Amygdala (tissue), 56 donors: ENCODE measurements around the gene NFIB.

Source experiments
- DNase-seq, 56 donors: peaks; one replicate each; lab custom pipeline; 2025; lab: John Stamatoyannopoulos, UW

The NFIB gene

DNA sequence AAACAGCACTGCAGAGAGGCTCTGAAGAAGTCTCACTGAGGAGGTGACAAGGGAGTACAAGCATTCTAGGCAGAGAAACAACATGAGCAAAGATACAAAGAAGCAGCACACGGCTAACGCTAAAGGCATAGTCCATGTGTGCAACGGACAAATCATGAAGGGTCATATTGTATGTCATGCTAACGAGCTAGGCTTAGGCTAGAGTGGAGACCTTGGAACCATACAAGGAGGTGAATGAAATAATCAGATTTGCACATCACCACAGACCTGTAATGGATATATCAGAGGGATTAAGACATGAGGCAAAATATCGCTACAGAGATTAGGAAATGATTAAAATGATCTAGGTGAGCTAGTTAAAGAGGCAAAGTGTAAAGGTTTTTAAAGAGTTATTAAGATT lies 145.6 kb downstream of the NFIB start:
- no peak for DNase-seq

DNA sequence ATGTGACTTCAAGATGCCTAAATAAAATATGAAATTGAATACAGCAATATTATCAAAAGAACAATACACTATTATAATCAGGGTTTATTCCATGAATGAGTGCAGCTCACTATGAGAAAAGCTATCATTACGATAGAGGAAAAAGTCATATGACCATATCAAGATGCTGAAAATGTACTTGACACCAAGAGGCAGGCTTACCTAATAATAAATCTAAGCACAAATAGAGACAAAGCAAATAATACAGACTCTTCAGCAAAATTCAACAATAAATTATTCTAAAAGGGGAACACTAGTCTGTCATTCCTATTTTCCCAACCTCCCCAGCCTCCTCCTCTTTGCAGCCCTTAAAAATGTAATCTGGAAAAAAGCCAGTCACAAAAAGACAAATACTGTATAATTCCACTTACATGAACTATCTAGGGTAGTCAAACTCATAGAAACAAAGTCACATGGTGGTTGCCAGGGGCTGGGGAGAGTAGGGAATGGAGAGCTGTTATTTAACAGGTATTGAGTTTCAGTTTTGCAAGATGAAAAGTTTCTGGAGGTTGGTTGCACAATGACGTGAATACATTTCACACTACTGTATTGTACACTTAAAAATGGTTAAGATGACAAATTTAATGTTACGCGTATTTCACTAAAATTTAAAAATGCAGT lies 148.4 kb downstream of the NFIB start:
- DNase-seq: no peak

DNA sequence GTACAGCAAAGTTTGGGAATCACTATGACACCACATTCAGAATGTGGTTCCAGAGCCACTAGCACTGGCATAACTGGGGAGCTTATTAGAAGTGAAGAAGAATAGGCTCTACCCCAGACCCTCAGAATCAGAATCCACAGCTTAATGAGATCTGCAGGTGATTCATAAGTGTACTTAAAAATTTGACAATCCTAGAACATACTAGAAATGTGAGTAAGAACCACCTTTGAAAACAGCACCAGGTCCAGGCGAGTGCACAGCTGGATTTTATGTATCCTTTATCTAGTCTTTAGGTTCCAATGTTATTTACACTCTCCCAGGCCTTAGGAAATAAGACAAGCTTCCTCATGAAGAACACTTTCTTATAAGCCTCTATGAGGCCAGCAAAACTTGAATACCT lies 149.0 kb downstream of the NFIB start:
- DNase-seq: no peak

DNA sequence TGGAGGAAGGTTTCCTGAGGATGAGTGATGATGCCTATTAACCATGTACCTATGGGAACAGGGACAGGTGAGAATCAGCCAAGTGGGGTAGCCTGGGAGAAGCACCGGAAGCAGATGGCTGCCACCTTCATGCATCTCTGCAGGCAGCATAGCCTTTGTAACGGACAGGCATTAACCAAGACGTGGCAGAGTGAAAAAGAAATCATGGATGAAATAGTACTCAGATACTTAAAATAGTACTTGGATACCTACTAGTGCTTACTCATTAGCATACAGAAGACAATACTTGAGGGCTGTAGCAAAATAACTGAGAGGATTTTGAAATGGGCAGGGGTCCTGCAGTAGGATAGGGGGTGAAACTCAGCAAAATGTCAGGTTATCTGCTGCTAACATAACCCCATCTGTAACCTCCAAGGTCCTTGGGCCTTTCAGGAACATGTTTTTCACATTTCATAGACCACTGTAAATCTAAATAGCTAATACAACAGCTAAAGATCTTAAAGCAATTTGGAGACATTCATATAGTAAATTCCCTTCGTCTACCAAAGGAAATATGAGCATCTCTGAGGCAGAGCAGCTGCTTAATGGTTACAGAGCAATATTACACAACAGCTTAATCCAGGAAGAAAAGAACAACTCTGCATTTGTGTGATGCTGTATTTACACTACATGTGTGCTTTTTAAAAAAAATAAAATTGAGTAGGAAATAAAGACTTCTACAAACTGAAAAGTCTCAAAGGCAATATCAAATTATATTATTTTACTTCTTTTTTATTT lies 154.3 kb downstream of the NFIB start:
- DNase-seq: no peak

DNA sequence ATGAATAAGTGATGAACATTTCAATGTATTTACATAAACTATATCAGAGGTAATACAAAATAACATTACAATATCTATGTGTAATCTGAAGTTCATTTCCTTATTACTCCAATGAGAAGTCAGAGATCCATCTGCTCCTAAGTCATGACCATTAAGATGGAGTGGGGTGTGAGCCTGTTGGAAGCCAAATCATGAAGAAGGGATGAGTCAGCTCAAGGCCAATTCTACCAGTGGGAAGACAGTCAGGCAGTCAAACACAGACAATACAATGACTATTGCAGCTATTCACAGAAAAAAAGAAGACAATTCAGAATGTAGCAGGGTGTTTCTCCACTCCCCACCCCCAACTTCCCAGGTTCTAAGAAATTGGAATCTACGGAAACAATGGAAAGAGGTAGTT lies 155.0 kb downstream of the NFIB start:
- no peak for DNase-seq

DNA sequence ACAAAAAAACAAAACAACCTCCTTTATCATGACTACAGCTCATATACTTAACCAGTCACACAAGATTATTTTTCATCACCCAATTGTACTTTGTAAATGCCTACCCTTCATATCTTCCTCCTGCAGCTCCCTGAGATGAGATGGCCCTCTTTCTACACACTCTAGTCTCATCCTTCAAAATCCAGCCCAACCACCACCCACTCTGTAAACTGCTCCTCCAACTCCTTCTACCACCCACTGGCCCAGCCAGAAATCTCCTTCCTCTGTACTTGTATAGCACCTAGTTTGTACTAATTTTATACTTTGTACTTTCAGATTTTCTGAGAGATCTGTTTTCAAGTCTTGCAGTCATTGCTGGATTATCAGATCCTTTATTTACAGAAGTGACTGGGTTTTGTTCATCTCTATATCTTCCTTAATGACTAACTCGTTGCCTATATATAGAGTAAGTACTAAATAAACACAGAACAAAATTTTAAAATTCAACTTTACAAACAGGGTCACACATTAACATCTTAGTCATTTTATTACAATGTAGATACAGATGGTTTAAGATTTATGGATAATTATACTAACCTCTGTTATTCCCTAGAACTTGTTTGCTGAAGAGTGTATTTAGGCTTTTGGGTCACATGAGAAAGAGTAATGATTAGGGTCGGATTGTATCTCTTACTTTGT lies 155.7 kb downstream of the NFIB start:
- DNase-seq: no peak

DNA sequence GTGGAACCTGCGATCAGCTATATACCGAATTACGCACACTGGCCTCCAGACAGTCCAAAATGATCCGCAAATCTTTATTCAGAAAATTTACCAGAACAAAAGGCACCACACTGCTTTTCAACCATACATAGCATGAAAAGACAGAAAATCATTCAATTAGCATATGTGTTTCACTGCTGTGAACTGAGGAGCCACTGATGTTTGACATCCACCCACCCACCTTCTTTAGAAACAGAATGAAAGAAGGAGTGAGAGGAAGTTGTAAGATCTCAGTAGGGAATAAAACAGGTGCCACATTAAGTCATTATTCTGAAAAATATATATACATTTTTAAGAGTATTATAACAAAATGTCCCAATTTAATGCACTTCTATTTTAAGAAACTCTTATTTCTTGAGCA lies 156.8 kb downstream of the NFIB start:
- no peak for DNase-seq

DNA sequence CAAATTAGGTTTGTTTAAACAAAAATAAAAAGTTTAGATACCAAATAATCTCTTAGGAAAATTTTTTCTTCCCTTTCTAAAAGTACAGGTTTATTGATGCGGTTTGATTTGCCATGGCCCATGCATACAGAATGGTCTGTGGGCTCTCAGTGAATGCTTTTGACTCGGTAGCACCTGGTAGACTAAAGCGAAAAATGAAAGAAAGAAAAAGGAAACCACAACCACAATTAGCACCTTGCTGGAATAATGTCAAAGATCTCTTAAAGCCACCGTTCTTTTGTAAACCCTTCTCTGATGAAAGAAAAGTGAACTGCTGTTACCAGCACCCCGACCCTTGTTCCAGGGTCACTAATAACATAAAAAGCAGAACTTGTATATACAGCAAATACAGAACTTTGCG lies 157.9 kb downstream of the NFIB start:
- DNase-seq: no peak

DNA sequence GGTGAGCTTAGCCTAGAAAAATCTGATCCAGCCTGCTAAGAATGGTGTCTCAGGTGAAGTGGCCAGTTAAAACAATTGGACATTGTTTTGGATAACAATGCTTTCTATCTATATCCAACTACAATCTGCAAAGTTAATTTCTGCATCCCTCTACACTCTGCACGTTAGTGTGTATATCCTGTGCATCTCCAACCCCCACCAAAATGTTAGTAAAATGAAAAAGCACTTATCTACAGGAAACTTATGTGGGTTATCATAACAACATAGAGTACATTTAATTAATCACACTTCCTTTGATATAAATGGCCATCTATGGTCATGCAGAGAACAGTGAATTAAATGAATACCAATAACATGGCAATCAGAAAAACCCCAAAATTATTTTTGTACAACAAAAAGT lies 158.7 kb downstream of the NFIB start:
- no peak for DNase-seq

DNA sequence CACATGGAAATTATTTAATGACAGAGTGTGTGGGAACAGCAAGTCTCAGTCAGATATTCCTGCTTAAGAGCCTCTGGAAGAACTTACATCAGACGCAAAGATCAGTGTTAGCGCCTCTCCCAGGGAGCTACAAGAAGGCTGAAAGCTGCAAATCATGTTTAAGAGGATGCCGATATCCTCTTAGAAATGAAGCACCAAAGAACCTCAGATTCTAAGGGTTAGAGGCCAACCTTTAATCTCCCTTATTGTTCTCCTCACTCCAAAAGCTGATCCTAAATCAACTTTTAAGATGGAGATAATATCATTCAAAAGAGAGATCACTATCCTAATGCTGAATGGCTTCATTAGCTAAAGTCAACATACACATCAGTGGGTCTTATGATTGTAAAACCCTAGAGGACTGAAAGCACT lies 160.6 kb downstream of the NFIB start:
- DNase-seq: no peak

DNA sequence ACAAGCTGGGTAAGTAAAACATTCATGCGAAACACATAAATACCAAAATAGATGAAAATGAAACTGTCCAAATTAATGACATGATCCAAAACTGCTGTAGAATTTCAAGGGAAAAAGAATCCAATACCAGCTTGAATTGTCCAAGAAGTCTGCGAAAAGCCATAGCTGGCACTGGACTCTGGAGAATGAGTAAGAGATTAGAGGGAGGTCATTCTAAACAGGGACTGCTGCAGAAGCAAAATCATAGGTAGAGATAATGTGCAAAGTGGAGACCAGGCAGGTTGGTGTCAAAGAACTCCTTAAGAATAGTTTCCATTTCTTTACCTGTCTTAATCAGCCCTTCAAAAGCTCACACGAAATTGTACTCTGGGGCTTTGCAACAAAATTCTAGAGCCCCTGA lies 162.5 kb downstream of the NFIB start:
- no peak for DNase-seq

DNA sequence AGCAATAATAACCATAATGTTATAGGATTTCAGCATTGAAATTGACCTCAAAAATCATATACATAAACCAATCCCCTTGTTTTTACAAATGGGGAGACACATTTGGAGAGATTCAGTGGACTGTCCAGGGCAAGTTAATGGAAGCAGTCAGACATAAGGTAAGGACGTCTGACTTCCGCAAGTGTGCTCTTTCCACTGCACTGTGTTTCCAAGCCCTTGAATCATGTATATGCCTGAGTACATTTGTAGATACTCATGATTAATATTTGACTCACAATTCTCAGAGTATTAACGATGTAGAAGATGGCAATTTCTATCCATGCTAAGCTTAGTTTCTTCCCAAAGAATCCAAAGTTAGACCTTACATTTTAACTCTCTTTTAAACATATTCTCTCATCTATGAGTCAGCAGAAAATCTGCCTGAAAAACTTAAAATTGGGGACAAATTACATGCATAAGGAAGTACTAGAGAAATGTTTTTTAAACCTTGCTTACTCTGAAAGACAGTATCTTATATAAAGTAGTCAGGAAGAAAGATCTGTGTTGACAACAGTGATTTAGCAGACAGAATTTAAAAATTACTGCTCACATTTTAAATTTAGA lies 165.3 kb downstream of the NFIB start:
- DNase-seq: no peak

DNA sequence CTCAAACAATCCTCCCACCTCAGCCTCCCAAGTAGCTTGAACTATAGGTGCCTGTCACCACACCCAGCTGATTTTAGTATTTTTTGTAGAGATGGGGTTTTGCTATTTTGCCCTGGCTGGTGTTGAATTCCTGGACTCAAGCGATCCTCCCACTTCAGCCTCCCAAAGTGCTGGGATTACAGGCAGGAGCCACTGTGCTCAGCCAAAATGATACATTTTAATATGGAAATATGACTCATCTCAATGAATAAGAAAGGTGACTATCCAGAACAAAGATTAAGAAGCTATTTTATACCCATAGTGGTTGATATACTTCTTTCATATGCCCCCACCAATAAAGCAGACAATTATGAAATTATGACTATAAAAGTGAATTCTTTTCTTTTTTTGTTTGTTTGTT lies 166.2 kb downstream of the NFIB start:
- no peak for DNase-seq

DNA sequence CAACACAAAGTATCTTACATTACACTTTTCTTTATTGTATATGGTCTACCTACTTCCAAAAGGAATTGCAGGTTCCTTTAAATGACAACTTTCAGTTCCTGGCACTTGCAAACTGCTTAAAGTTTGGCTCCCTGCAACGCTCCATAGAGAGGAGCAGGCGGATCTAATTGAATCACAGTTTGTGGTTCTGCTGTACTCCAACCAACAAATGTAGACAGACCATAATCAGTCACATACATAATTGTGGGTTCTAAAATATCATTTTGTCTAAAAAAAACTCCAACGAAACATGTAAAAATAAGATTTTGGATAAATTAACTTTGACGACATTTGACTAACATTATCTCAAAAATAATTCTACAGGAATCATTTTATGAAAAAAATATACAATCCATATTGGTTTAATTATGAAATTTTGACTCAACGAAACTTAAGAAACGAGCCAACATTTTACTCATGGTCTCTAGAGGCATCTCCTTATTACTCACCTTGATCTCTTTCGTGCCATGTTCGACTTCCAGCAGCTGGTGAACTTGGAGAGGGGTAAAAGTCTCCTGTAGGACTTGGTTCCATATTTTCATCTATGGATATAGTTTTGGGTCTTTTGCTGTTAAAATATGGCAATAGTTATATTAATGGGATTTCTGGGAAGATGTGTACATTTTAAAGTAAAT lies 167.6 kb downstream of the NFIB start:
- DNase-seq: no peak

DNA sequence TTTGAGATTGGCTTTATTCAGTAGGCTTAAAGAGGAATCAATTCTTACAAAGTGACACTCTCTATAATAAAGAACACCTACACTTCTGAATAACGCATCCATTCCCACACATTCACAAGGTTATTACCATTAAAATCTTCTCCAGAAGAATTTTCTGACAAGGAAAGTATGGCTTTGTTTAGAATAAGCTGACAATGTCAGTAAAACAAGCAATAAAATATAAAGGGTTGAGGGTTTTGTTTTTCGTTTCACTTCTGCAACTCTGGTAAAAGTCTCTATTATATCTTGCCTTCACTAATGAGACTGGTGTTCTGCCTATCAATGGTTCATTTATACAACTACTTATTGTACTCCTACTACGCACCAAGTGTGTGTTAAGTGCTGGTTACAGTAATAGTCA lies 169.7 kb downstream of the NFIB start:
- no peak for DNase-seq

DNA sequence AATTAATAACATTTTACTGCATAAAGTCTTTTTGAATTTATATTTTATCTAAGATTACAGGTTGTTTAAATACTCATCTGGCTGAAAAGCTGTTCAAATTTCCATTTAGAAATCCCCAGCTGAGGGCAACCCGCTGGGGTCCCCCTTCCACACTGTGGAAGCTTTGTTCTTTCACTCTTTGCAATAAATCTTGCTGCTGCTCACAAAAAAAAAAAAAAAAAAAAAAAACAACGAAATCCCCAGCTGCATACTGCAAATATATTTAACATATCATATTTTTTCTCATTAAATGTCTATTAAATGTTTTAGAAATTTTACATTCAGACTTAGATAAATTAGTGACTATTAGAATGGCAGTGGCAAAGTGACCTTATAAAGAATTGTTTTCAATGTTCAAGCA lies 172.2 kb downstream of the NFIB start:
- DNase-seq: no peak

DNA sequence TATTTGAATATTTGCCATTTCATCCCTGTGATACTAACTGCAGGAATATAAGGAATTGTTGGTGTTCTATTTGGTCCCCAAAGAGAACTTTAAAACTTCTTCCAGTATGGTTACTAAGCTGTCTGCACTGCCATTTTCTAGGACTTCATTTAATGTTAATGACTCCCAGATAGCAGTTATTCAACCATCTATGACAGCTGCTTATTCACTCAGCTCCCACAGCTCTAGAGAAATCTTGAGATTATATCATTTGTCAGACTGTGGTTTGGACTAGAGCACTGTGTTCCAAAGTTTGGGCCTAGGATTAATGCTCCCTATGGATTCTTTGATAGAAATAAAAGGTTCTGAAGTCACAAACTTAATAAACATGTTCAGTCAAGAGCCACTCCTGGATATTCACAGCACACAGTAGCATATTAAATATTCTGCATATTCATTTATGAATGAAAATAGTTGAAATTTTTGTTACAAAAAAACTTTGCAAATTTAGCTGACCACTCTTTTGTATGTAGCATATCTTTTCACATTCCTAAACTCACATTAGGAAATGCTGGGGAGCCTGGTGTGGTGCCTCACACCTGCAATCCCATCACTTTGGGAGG lies 173.7 kb downstream of the NFIB start:
- no peak for DNase-seq

DNA sequence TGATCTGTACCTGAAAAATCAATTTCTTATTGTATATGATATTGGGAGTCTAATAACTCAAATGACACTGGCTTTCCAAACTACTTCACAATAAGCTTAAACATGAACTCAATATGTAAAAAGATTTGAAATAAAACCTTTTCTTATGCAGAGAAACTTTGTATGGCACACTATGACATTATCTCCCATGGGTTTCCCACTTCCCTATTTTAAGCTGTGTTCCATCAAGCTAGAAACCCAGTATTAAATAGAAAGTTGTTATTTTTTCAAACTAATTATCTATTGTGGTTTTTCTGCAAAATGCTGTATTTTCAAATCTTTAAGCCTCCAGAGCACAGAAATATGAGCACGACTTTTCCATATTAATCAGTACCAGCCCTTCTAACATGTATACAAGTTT lies 174.7 kb downstream of the NFIB start:
- DNase-seq: no peak

DNA sequence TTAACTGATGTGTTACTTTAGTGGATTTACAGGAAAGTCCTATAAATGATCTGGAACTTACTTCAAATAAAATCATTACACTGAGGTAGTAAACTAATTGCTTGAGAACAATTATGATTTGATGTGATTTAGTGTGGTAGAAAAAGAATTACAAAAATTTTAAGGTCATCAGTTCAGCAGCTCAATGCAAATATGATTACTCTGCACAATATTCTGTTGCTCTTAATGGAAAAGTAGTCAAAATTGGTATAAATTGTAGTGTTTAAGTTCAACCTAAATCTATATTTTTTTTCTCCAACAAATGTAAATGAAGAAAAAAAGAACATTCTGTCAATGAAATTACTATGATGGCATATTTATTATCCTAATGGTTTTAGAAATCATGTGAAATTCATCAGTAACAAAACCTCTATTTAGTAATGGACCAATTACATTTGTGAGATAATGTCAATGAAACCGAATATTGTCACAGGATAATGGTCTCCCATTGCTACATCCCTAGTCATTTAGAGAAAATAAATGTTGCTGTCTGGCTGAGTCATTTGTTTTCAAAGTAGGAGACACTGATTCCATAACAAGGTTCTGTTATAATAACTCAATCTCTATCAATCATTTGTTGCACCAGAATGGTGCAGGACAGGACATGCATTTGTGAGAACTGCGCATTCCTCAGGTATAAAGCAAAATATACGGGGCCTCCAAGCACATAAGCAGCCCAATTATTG lies 177.1 kb downstream of the NFIB start:
- DNase-seq: no peak
